ENCODE measurements around the gene CPO.

CPO gene

GRCh38 chr2:206979922-206980321, 40.6 kb downstream of the CPO start:
- no peak for DNase-seq (ENCODE audit: low read depth, low spot score)
- no peak overlapping the region for H3K4me3 ChIP-seq (ENCODE audit: low read depth, low read length)
- in situ Hi-C loops (cut with HindIII; ENCODE audit: low sequenced_read_pairs): no loop called here
- no peak for TF ChIP-seq CTCF (IDR thresholded peaks at IDR 0.05; ENCODE audit: low read depth, low read length)

- no peak for TF ChIP-seq CTCF (IDR thresholded peaks at IDR 0.05; ENCODE audit: low read depth, low read length)
- no peak overlapping the region for H3K4me3 ChIP-seq (ENCODE audit: low read depth, low read length)
- in situ Hi-C loops (cut with HindIII; ENCODE audit: low sequenced_read_pairs): no loop called here
- no peak for DNase-seq (ENCODE audit: low read depth, low spot score)
Measured at GRCh38 chr2:206980413-206980812, 41.1 kb downstream of the CPO start.

GRCh38 chr2:206981086-206981674, 41.9 kb downstream of the CPO start:
- TF ChIP-seq CTCF (IDR thresholded peaks at IDR 0.05; ENCODE audit: low read depth, low read length): no peak
- H3K4me3 ChIP-seq (ENCODE audit: low read depth, low read length): no peak overlapping the region
- no peak for DNase-seq (ENCODE audit: low read depth, low spot score)
- in situ Hi-C loops (cut with HindIII; ENCODE audit: low sequenced_read_pairs): no loop called here

GRCh38 chr2:206981739-206982340, 42.5 kb downstream of the CPO start:
- in situ Hi-C loops (cut with HindIII; ENCODE audit: low sequenced_read_pairs): no loop called here
- no peak overlapping the region for H3K4me3 ChIP-seq (ENCODE audit: low read depth, low read length)
- peak; percentile 91 for TF ChIP-seq CTCF (IDR thresholded peaks at IDR 0.05; ENCODE audit: low read depth, low read length)
- DNase-seq (ENCODE audit: low read depth, low spot score): peak; percentile 79

GRCh38 chr2:206982360-206982955, 43.1 kb downstream of the CPO start:
- TF ChIP-seq CTCF (IDR thresholded peaks at IDR 0.05; ENCODE audit: low read depth, low read length): no peak
- DNase-seq (ENCODE audit: low read depth, low spot score): no peak

GRCh38 chr2:206983161-206983859, 44.0 kb downstream of the CPO start:
- in situ Hi-C loops (cut with HindIII; ENCODE audit: low sequenced_read_pairs): no loop called here
- peak; percentile 35 for DNase-seq (ENCODE audit: low read depth, low spot score)
- no peak for TF ChIP-seq CTCF (IDR thresholded peaks at IDR 0.05; ENCODE audit: low read depth, low read length)
- H3K4me3 ChIP-seq (ENCODE audit: low read depth, low read length): no peak overlapping the region

More at GRCh38 chr2:206982360-206982955, 43.1 kb downstream of the CPO start:
- no peak overlapping the region for H3K4me3 ChIP-seq (ENCODE audit: low read depth, low read length)
- in situ Hi-C loops (cut with HindIII; ENCODE audit: low sequenced_read_pairs): no loop called here
